CD14-positive monocyte (primary cell): ENCODE data around the gene KLC1. TPM values are rescaled to one million over a fixed set of nuclear protein-coding genes. Genes with fewer than 3 reads are reported as not detected.

Source experiments
- DNase-seq, 3 donors: peaks; one replicate each; pipeline ENCODE4 v3.0.0-alpha.2; 2011 to 2022
- H2AFZ ChIP-seq: 2 replicates; pipeline ENCODE4 v1.6.0; 2012; ENCODE audit warnings: mild to moderate bottlenecking, low read depth, low read length, inconsistent platforms; ENCODE audit not compliant: insufficient read depth, poor library complexity, severe bottlenecking
- H3K27ac ChIP-seq, 2 donors: 1 replicate in 1 of 2; 2 replicates in 1 of 2; pipeline ENCODE4 v1.5.1; 2012 to 2013; ENCODE audit warnings: low read length in 2 of 2, control low read depth in 1 of 2, inconsistent platforms in 1 of 2, low read depth in 1 of 2, mild to moderate bottlenecking in 1 of 2
- H3K27me3 ChIP-seq, 2 donors: one replicate each; pipeline versions ENCODE4 v1.6.0 to v1.6.1; 2011 to 2013; ENCODE audit warnings: low read length in 2 of 2; ENCODE audit not compliant: control insufficient read depth in 2 of 2, insufficient read depth in 2 of 2
- H3K36me3 ChIP-seq, 2 donors: replicated peaks in 1 of 2; 1 replicate in 1 of 2; 2 replicates in 1 of 2; pipeline versions ENCODE4 v1.5.1 to v1.6.1; 2012 to 2013; ENCODE audit warnings: low read length in 2 of 2, control low read depth in 1 of 2, inconsistent platforms in 1 of 2, mild to moderate bottlenecking in 1 of 2; ENCODE audit not compliant: insufficient read depth in 2 of 2, control insufficient read depth in 1 of 2
- H3K4me1 ChIP-seq, 2 donors: 1 replicate in 1 of 2; 2 replicates in 1 of 2; pipeline versions ENCODE4 v1.5.1 to v1.6.1; 2012 to 2013; ENCODE audit warnings: low read length in 2 of 2, control low read depth in 1 of 2, inconsistent platforms in 1 of 2, mild to moderate bottlenecking in 1 of 2, moderate library complexity in 1 of 2; ENCODE audit not compliant: insufficient read depth in 2 of 2, control insufficient read depth in 1 of 2
- H3K4me2 ChIP-seq: replicated peaks from 2 replicates; pipeline ENCODE3; 2012; ENCODE audit warnings: low read length, moderate library complexity, mild to moderate bottlenecking; ENCODE audit not compliant: poor library complexity, severe bottlenecking; ENCODE audit errors: extremely low read depth
- H3K4me3 ChIP-seq, 3 experiments: fragments of 200-600 bp in 1 of 3; sonication (generic) in 1 of 3; replicated peaks in 1 of 3; 1 replicate in 2 of 3; 2 replicates in 1 of 3; pipeline ENCODE4 v1.5.1; 2011 to 2013; ENCODE audit warnings: low read length in 3 of 3, mild to moderate bottlenecking in 3 of 3, control low read depth in 2 of 3, low read depth in 2 of 3, inconsistent platforms in 1 of 3, moderate library complexity in 1 of 3
- H3K79me2 ChIP-seq: 2 replicates; pipeline ENCODE4 v1.6.0; 2012; ENCODE audit warnings: mild to moderate bottlenecking, control low read depth, inconsistent platforms, low read length, moderate library complexity; ENCODE audit not compliant: insufficient read depth
- H3K9ac ChIP-seq: 2 replicates; pipeline ENCODE4 v1.6.0; 2017; ENCODE audit warnings: low read length, mild to moderate bottlenecking; ENCODE audit not compliant: insufficient read depth, poor library complexity, severe bottlenecking
- H3K9me3 ChIP-seq, 2 donors: replicated peaks in 1 of 2; 1 replicate in 1 of 2; 2 replicates in 1 of 2; pipeline versions ENCODE4 v1.5.1 to v1.6.1; 2012 to 2013; ENCODE audit warnings: low read length in 2 of 2, control low read depth in 1 of 2; ENCODE audit not compliant: control insufficient read depth in 1 of 2, insufficient read depth in 1 of 2
- H4K20me1 ChIP-seq: 2 replicates; pipeline ENCODE4 v1.6.0; 2012; ENCODE audit warnings: mild to moderate bottlenecking, low read length, control low read depth, moderate library complexity; ENCODE audit not compliant: insufficient read depth
- H3K27ac Mint-ChIP-seq, 7 donors: one replicate each; pipeline ENCODE4 v1.8.0; 2020; ENCODE audit warnings: mild to moderate bottlenecking in 7 of 7, mixed read lengths in 7 of 7, moderate library complexity in 6 of 7, inconsistent platforms in 2 of 7
- H3K27me3 Mint-ChIP-seq, 3 donors: one replicate each; pipeline ENCODE4 v1.8.0; 2021 to 2022; ENCODE audit warnings: low read depth in 3 of 3, mild to moderate bottlenecking in 3 of 3, mixed read lengths in 3 of 3, moderate library complexity in 3 of 3, inconsistent platforms in 1 of 3
- H3K36me3 Mint-ChIP-seq, 2 donors: one replicate each; pipeline ENCODE4 v1.8.0; 2020; ENCODE audit warnings: mixed read lengths in 2 of 2, inconsistent platforms in 1 of 2, mild to moderate bottlenecking in 1 of 2
- H3K4me1 Mint-ChIP-seq: one replicate; pipeline ENCODE4 v1.8.0; 2020; ENCODE audit warnings: mild to moderate bottlenecking, mixed read lengths
- H3K4me3 Mint-ChIP-seq, 2 donors: one replicate each; pipeline ENCODE4 v1.8.0; 2020; ENCODE audit warnings: mild to moderate bottlenecking in 2 of 2, mixed read lengths in 2 of 2, moderate library complexity in 1 of 2
- H3K9me3 Mint-ChIP-seq, 7 donors: one replicate each; pipeline ENCODE4 v1.8.0; 2020 to 2022; ENCODE audit warnings: mixed read lengths in 7 of 7, mild to moderate bottlenecking in 6 of 7, moderate library complexity in 6 of 7, inconsistent platforms in 2 of 7
- CTCF ChIP-seq: fragments of 200-600 bp; IDR thresholded peaks from one replicate; pipeline ENCODE4 v1.8.0; 2022; ENCODE audit warnings: antibody characterized with exemption, mild to moderate bottlenecking
- WGBS: methylation state at CpG from one replicate; pipeline ENCODE4 v1.1.5; 2013; ENCODE audit warnings: missing lambda C conversion rate; ENCODE audit not compliant: insufficient coverage; 5-methylcytosine and 5-hydroxymethylcytosine counted together
- intact Hi-C, 2 donors: fragments of 100-400 bp; cut with micrococcal nuclease; formaldehyde crosslinking; loops; one replicate each; pipeline versions ENCODE4 v1.15.0 to v1.15.1; 2023
- polyA plus RNA-seq, 3 donors: library from polyadenylated mRNA; depleted of rRNA in 1 of 3; unstranded in 2 of 3; stranded (reverse) in 1 of 3; fragments of 300-500 nt in 2 of 3; fragments of >200 nt in 1 of 3; fragmentation: Illumina TruSeq in 2 of 3; gene quantifications; 1 replicate in 2 of 3; 2 replicates in 1 of 3; pipeline ENCODE4 v1.2.3, GENCODE V29; 2012 to 2021

Gene KLC1
- polyA plus RNA-seq, 3 donors = 41.5 to 108 (median 46.6) TPM

DNA sequence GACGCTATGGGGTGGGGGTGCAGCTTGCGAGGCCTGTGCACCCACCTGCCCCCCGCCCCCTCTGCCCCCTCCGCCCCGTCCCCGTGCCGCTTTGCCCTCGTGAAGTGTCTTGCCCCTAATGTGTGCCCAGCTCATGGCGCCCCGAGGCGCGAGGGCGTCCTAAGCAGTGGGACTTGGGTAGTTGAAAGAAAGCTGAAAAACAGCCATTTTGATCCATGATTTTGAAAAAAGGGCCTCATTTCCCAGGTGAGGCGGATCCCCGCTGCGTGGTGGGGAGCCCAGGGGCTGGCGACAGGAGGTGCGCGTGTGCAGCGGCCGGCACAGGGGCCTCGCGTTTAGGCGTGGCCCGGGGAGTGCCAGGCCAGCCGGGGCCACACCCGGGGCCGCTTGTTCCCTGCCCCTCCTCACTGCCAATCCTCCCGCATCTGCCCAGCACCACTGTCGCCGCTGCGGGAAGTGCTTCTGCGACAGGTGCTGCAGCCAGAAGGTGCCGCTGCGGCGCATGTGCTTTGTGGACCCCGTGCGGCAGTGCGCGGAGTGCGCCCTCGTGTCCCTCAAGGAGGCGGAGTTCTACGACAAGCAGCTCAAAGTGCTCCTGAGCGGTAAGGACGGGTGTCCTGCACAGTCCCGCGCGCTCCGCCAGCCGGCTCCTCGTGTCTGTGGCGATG, 98.4 kb downstream of the KLC1 start:
- no peak overlapping the region for H2AFZ ChIP-seq
- peaks cover 10% of the 10 kb centered on the region for H4K20me1 ChIP-seq
- H3K9me3 ChIP-seq = no peaks in the 10 kb centered on the region
- TF ChIP-seq CTCF = no peak
- H3K9me3 Mint-ChIP-seq = no peaks in the 10 kb centered on the region
- H3K4me3 Mint-ChIP-seq = no peak overlapping the region
- no peaks in the 10 kb centered on the region for H3K4me1 Mint-ChIP-seq
- no peak overlapping the region for H3K27ac ChIP-seq
- peaks cover 44 to 51% of the 10 kb centered on the region in 2 donors for H3K36me3 ChIP-seq
- H3K4me3 ChIP-seq = no peak overlapping the region
- H3K27me3 ChIP-seq = no peaks in the 10 kb centered on the region
- intact Hi-C loops = no loop called here
- 94% methylated on average over 44 of the region's 53 CpGs for WGBS
- no peaks in the 10 kb centered on the region for H3K4me1 ChIP-seq
- H3K27me3 Mint-ChIP-seq = peaks cover 0 to 2% (median 2%) of the 10 kb centered on the region in 3 donors
- H3K4me2 ChIP-seq = no peak overlapping the region
- H3K36me3 Mint-ChIP-seq = peaks cover 19 to 50% of the 10 kb centered on the region in 2 donors
- H3K27ac Mint-ChIP-seq = no peak overlapping the region
- no peak for DNase-seq
- no peaks in the 10 kb centered on the region for H3K79me2 ChIP-seq
- H3K9ac ChIP-seq = no peak overlapping the region

DNA sequence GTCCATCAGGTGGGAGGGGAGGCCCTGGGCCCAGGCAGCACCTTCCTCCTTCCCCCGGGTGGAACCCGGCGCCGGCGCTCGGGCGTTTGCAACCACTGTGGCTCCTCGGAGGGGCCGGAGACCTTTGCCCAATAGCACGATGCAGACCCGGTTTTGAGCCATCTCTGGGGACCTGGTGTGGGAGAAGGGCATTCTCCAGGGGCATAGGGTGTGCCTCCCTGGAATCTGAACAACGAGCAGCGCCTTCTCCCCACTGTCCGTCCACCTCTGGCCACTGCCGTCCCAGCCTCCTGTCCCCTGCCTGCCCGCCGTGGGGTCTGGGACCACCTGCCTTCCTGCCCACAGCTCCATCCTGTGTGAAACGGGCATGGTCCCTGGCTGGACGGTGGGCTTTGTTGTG, 99.1 kb downstream of the KLC1 start:
- Histone ChIP-seq H3K79me2 (no peaks in the 10 kb centered on the region), H3K4me3 (no peak overlapping the region), H3K4me1 (no peaks in the 10 kb centered on the region), H3K27ac (no peak overlapping the region), H3K4me2 (no peak overlapping the region), H2AFZ (no peak overlapping the region), H3K27me3 (no peaks in the 10 kb centered on the region), H4K20me1 (peaks cover 10% of the 10 kb centered on the region), H3K9ac (no peak overlapping the region), H3K9me3 (no peaks in the 10 kb centered on the region), H3K36me3 (peaks cover 44 to 57% of the 10 kb centered on the region in 2 donors)
- intact Hi-C loops = no loop called here
- WGBS = 94% methylated on average over 10 of the region's 19 CpGs
- H3K27ac Mint-ChIP-seq = no peak overlapping the region
- H3K4me1 Mint-ChIP-seq = no peaks in the 10 kb centered on the region
- no peak for DNase-seq
- H3K4me3 Mint-ChIP-seq = no peak overlapping the region
- peaks cover 23 to 56% of the 10 kb centered on the region in 2 donors for H3K36me3 Mint-ChIP-seq
- no peaks in the 10 kb centered on the region for H3K9me3 Mint-ChIP-seq
- peaks cover 0 to 2% (median 2%) of the 10 kb centered on the region in 3 donors for H3K27me3 Mint-ChIP-seq
- TF ChIP-seq CTCF = no peak
